A673 (cell line): ENCODE data around the gene LGR6.

Experiments
- CTCF ChIP-seq: fragments of 300-800, 200-600 bp; sonication (generic); conservative IDR thresholded peaks from 2 replicates; pipeline ENCODE4 v1.5.1; 2017; ENCODE audit warnings: low read depth, mild to moderate bottlenecking, antibody characterized with exemption, low read length, moderate library complexity, mixed read lengths
- EZH2 ChIP-seq: fragments of 200-600 bp; sonication (generic); IDR thresholded peaks from 2 replicates; pipeline ENCODE4 v1.6.1; 2017; ENCODE audit warnings: borderline replicate concordance, low read depth, mild to moderate bottlenecking, mixed read lengths, antibody characterized with exemption, low read length; ENCODE audit not compliant: poor library complexity, severe bottlenecking

- TF ChIP-seq EZH2 (no peak), CTCF (no peak)
Observed at GRCh38 chr1:202201971-202202370, 8.4 kb downstream of the LGR6 start.
